OCI-LY1 (cell line): ENCODE results near the gene NAGK.
"Not testable (repeated sequence)": the region's sequence is repeated elsewhere in the genome, so short reads cannot be mapped to it uniquely, and the experiment has no call there.

ENCODE experiments used
- H2AFZ ChIP-seq: fragments of 200-600 bp; sonication (generic), shearing (Covaris generic); 2 replicates; pipeline ENCODE4 v1.6.0; 2014; ENCODE audit warnings: antibody characterized with exemption, mild to moderate bottlenecking, low read length
- H3F3A ChIP-seq: fragments of 200-600 bp; sonication (generic), shearing (Covaris generic); 2 replicates; pipeline ENCODE4 v1.6.0; 2014; ENCODE audit warnings: mild to moderate bottlenecking, antibody characterized with exemption, low read length, moderate library complexity; ENCODE audit not compliant: insufficient read depth
- H3K27ac ChIP-seq: fragments of 200-600 bp; sonication (generic); 2 replicates; pipeline ENCODE4 v1.5.1; 2014; ENCODE audit warnings: low read length, mixed run types, mild to moderate bottlenecking, low read depth; ENCODE audit not compliant: poor library complexity, severe bottlenecking
- H3K27me3 ChIP-seq: fragments of 200-600 bp; sonication (generic); 2 replicates; pipeline ENCODE4 v1.6.0; 2014; ENCODE audit warnings: antibody characterized with exemption, mild to moderate bottlenecking, low read length, moderate library complexity; ENCODE audit not compliant: insufficient read depth
- H3K36me3 ChIP-seq: fragments of 200-600 bp; sonication (generic); 2 replicates; pipeline ENCODE4 v1.6.1; 2014; ENCODE audit warnings: mild to moderate bottlenecking, antibody characterized with exemption, low read length, moderate library complexity, mixed read lengths; ENCODE audit not compliant: insufficient read depth
- H3K4me1 ChIP-seq: fragments of 200-600 bp; sonication (generic); 2 replicates; pipeline ENCODE4 v1.5.1; 2014; ENCODE audit warnings: mild to moderate bottlenecking, low read length, moderate library complexity; ENCODE audit not compliant: insufficient read depth, severe bottlenecking
- H3K4me2 ChIP-seq: fragments of 200-600 bp; sonication (generic), shearing (Covaris generic); 2 replicates; pipeline ENCODE4 v1.6.1; 2014; ENCODE audit warnings: low read length
- H3K4me3 ChIP-seq: fragments of 200-600 bp; sonication (generic); 2 replicates; pipeline ENCODE4 v1.5.1; 2014; ENCODE audit warnings: low read length, low read depth, mild to moderate bottlenecking, mixed read lengths; ENCODE audit not compliant: poor library complexity, severe bottlenecking
- H3K79me2 ChIP-seq: fragments of 200-600 bp; shearing (Covaris generic); 2 replicates; pipeline ENCODE4 v1.6.1; 2016; ENCODE audit warnings: mixed run types, low read length, mixed read lengths; ENCODE audit not compliant: insufficient read depth
- H3K9ac ChIP-seq: fragments of 200-600 bp; sonication (generic), shearing (Covaris generic); 2 replicates; pipeline ENCODE4 v1.6.1; 2014; ENCODE audit warnings: mild to moderate bottlenecking, low read length, mixed read lengths
- H3K9me2 ChIP-seq: fragments of 200-600 bp; sonication (generic), shearing (Covaris generic); 2 replicates; pipeline ENCODE4 v1.6.1; 2014; ENCODE audit warnings: low read depth, mild to moderate bottlenecking, low read length, mixed read lengths
- H3K9me3 ChIP-seq: fragments of 200-600 bp; shearing (Covaris generic); 2 replicates; pipeline ENCODE4 v1.6.1; 2014; ENCODE audit warnings: low read length, mixed read lengths
- H4K20me1 ChIP-seq: fragments of 200-600 bp; sonication (generic), shearing (Covaris generic); 2 replicates; pipeline ENCODE4 v1.6.0; 2016; ENCODE audit warnings: mild to moderate bottlenecking, low read length; ENCODE audit not compliant: insufficient read depth
- EZH2 ChIP-seq: fragments of 200-600 bp; sonication (generic), shearing (Covaris generic); IDR thresholded peaks from 2 replicates; pipeline ENCODE4 v1.8.0; 2017; ENCODE audit warnings: borderline replicate concordance, mixed run types, mild to moderate bottlenecking, antibody characterized with exemption, low read length, moderate library complexity, mixed read lengths
- TF ChIP-seq, protein P1 (sequence below): fragments of 200-600 bp; sonication (generic), shearing (Covaris generic); IDR thresholded peaks from 2 replicates; pipeline ENCODE4 v1.5.1; 2017; ENCODE audit warnings: mild to moderate bottlenecking, antibody characterized with exemption, low read length, moderate library complexity, mixed read lengths

NAGK gene

DNA sequence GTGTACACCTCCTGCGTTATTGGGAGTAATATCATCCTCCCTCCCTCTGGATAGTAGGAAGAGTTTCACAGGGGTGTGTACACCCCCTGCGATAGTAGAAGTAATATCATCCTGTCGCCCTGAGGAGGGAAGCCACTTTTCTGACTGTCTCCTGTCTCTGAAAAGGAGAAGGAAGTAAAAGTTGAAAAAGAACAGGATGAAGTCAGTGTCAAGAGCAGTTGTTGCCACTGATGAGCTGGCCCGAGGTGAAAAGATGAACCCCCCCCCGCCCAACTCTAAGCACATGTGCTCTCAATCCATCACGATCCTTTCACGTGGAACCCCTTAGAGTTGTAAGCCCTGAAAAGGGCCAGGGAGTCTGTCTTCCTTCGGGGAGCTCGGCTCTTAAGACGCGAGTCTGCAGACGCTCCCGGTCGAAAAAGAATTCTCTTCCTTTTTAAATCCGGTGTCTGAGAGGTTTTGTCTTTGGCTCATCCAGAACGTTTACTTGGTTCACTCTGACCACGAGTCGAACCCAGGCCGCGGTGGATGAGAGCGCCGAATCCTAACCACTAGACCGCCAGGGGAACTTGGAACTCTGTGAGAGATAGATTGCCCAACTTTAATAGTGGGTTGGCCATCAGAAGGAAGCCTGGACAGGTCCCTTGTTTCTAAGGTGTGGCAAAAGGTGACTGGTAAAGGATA is 22.4 kb upstream of the NAGK start:
- no peaks in the 10 kb centered on the region for H3K27me3 ChIP-seq
- no peaks in the 10 kb centered on the region for H3K9me3 ChIP-seq
- H4K20me1 ChIP-seq, result no peaks in the 10 kb centered on the region
- H3K36me3 ChIP-seq, result no peaks in the 10 kb centered on the region
- H3K79me2 ChIP-seq, result no peaks in the 10 kb centered on the region
- no peaks in the 10 kb centered on the region for H3K4me1 ChIP-seq
- H3K9me2 ChIP-seq, result no peaks in the 10 kb centered on the region
- H3K9ac ChIP-seq, result no peak overlapping the region
- no peak overlapping the region for H2AFZ ChIP-seq
- H3F3A ChIP-seq, result no peaks in the 10 kb centered on the region
- TF ChIP-seq EZH2, result no peak
- TF ChIP-seq, protein P1, sequence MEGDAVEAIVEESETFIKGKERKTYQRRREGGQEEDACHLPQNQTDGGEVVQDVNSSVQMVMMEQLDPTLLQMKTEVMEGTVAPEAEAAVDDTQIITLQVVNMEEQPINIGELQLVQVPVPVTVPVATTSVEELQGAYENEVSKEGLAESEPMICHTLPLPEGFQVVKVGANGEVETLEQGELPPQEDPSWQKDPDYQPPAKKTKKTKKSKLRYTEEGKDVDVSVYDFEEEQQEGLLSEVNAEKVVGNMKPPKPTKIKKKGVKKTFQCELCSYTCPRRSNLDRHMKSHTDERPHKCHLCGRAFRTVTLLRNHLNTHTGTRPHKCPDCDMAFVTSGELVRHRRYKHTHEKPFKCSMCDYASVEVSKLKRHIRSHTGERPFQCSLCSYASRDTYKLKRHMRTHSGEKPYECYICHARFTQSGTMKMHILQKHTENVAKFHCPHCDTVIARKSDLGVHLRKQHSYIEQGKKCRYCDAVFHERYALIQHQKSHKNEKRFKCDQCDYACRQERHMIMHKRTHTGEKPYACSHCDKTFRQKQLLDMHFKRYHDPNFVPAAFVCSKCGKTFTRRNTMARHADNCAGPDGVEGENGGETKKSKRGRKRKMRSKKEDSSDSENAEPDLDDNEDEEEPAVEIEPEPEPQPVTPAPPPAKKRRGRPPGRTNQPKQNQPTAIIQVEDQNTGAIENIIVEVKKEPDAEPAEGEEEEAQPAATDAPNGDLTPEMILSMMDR, result no peak
- no peak overlapping the region for H3K4me2 ChIP-seq
- H3K4me3 ChIP-seq, result no peak overlapping the region
- no peak overlapping the region for H3K27ac ChIP-seq

DNA sequence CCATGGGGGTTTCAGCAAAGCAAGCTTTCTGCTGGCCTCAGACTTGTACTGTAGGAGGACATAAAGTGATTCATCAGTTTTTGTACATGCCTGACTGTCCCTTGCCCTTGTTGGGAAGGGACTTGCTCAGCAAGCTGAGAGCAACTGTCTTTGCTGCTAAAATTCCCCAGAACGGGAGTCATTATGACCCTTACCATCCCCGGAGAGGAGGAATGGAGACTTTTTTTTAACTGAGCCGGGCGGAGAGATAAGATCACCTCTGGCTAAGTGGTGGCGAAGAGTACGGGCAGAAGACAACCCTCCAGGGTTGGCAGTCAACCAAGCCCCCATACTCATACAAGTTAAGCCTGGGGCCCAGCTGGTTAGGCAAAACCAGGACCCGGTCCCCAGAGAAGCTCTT is 20.4 kb upstream of the NAGK start:
- H2AFZ ChIP-seq, result no peak overlapping the region
- no peaks in the 10 kb centered on the region for H3F3A ChIP-seq
- no peaks in the 10 kb centered on the region for H3K9me3 ChIP-seq
- no peak overlapping the region for H3K27ac ChIP-seq
- H3K4me3 ChIP-seq, result no peak overlapping the region
- no peaks in the 10 kb centered on the region for H3K79me2 ChIP-seq
- H4K20me1 ChIP-seq, result no peaks in the 10 kb centered on the region
- no peaks in the 10 kb centered on the region for H3K4me1 ChIP-seq
- TF ChIP-seq EZH2, result no peak
- no peaks in the 10 kb centered on the region for H3K9me2 ChIP-seq
- no peak overlapping the region for H3K4me2 ChIP-seq
- H3K27me3 ChIP-seq, result no peaks in the 10 kb centered on the region
- H3K9ac ChIP-seq, result no peak overlapping the region
- no peaks in the 10 kb centered on the region for H3K36me3 ChIP-seq

DNA sequence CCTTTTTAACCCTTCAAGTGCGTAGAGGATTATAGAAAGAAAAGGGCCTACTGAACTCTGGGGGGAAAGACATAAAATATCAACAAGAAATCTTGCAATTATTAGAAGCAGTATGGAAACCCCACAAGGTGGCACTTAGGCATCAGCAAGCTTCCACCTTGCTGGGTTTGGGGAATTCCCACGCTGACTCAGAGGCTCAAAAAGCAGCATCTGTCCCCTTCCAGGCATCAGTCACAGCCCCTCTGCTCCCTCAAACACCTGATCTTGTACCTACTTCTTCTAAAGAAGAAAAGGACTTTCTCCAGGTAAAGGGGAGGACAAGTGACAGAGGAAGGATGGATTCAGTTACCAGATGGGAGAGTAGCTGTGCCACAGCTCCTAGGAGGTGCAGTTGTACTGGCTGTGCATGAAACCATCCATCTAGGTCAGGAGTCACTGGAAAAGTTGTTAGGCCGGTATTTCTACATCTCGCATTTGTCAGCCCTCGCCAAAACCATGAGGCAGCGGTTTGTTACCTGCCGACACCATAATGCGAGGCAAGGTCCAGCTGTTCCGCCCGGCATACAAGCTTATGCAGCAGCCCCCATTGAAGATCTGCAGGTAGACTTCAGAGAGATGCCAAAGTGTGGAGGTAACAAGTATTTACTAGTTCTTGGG is 18.6 kb upstream of the NAGK start:
- H3K4me3 ChIP-seq, H3K9me2 ChIP-seq, H2AFZ ChIP-seq, H3K36me3 ChIP-seq, H3K9me3 ChIP-seq, H3K27ac ChIP-seq, H3K79me2 ChIP-seq, H3K4me2 ChIP-seq, H3F3A ChIP-seq, H3K27me3 ChIP-seq, H4K20me1 ChIP-seq, H3K9ac ChIP-seq, H3K4me1 ChIP-seq: not testable (repeated sequence)

DNA sequence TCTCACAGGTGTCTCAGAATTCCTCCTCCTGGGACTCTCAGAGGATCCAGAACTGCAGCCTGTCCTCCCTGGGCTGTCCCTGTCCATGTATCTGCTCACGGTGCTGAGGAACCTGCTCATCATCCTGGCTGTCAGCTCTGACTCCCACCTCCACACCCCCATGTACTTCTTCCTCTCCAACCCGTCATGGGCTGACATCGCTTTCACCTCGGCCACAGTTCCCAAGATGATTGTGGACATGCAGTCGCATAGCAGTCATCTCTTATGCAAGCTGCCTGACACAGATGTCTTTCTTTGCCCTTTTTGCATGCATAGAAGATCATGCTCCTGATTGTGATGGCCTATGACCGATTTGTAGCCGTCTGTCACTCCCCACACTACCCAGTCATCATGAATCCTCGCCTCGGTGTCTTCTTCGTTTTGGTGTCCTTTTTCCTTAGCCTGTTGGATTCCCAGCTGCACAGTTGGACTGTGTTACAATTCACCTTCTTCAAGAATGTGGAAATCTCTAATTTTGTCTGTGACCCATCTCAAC is 13.2 kb upstream of the NAGK start:
- not testable (repeated sequence) for H3K4me2 ChIP-seq, H3K9me2 ChIP-seq, H3F3A ChIP-seq, H3K9ac ChIP-seq, H3K27me3 ChIP-seq, H3K79me2 ChIP-seq, H2AFZ ChIP-seq, H4K20me1 ChIP-seq, H3K4me3 ChIP-seq, H3K9me3 ChIP-seq, H3K27ac ChIP-seq, H3K4me1 ChIP-seq, H3K36me3 ChIP-seq
